Effector CD8-positive, alpha-beta T cell (primary cell): ENCODE results near the gene RC3H1.
A peak's percentile ranks its signal among the peaks of the same experiment; 100 is the strongest.
"Not testable (repeated sequence)": the region's sequence is repeated elsewhere in the genome, so short reads cannot be mapped to it uniquely, and the experiment has no call there.

ENCODE experiments used
- DNase-seq: peaks from one replicate; lab custom pipeline; 2025; lab: John Stamatoyannopoulos, UW

Gene RC3H1

DNA sequence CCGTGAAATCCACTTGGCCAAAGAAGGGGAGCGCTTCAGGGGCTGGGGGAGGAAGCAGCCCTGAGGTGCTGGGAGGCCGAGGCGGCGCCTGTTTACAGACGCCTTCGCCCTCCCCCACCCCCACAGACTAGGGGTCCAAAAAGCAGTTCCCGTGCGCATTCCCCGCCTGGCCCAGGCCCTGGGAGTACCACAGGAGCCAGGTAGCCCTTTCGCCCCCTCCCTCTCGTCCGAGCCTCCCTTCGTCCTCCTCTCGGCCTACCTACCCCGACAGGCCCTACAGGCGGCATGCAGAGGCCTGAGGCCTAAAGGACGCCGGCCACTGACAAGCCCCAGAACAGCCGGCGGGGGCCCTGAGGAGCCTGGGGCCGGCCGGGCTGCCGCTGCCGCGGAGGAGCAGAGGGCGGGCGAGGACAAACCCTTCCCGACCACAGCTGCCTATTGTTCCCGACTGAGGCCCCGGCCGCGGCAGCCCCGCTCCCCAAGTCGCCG is 522 bp downstream of the RC3H1 start:
- DNase-seq = peak; percentile 16

DNA sequence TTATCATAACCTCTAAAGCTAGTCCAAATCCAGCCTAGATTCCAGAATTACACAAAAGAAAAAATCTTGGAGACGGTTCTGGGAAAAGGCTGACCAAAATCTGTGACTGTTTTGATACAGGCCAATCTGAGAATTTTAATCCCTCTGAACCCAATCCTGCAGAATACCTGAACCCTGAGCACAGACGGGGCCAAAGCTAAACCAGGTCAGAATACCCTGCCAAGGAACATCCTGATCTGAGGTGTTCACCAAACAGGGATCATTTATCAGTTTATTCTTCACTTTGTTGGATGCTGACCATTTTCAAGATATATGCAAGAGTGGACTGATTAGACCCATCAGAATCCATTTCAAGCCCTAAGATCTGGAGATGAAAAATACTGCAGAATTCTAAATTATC is 3.6 kb downstream of the RC3H1 start:
- no peak for DNase-seq

DNA sequence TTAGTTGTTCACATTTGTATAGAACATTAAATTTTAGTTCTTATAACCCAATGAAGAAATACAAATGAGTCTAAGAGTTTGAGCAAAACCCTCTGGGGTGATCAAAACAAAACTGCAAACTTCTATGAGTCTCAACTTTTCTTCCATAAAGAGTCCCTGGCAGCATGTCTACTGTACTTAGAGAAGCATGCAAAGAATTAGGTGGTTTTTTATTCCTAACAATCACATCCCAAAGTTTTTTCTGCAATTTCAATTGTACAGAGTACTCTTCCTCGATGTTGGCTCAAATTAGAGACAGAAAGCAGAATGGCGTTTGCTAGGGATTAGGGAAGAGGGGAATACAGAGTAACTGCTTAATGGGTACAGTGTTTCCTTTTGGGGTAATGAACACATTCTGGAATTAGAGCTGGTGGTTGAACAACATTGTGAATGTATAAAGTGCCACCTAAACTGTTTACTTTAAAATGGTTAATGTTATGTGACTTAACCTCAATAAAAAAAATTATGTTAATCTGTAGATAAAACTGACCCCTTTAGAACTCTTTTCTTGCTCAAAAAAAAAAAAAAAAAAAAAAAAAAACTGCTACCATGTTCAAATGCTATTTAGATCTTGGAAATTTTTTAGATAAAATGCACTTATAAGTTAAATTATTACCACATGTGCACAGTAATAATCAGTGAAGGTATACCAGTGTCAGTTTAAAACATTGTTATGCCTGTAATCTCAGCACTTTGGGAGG is 4.8 kb downstream of the RC3H1 start:
- DNase-seq = no peak

- no peak for DNase-seq
Observed at GRCh38 chr1:174013864-174014418, 8.2 kb downstream of the RC3H1 start.

- DNase-seq = no peak
Observed at GRCh38 chr1:174008979-174009378, 13.2 kb downstream of the RC3H1 start.

- no peak for DNase-seq
Observed at GRCh38 chr1:174008269-174008668, 13.9 kb downstream of the RC3H1 start.

GRCh38 chr1:174007851-174008250 is 14.3 kb downstream of the RC3H1 start:
- DNase-seq = no peak

DNA sequence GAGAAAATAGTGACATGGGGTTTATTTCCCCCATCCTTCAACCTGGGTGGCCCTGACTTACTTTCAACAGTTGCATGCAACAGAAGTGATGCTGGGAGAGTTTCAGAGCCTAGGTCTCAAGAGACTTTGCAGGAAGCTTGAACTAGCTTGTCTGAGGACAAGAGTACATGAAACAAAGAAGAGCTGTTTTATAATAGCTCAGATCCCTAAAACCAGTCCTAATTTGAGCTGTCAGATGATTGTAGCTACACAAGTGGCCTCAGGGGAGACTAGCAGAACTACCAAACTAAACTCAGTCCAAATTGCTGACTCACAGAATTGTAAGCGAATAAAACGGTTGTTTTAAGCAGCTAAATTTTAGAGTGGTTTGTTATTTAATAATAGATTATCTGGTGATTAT is 17.1 kb downstream of the RC3H1 start:
- no peak for DNase-seq

GRCh38 chr1:174003867-174004266 is 18.3 kb downstream of the RC3H1 start:
- DNase-seq = no peak

GRCh38 chr1:174001573-174001972 is 20.6 kb downstream of the RC3H1 start:
- DNase-seq = no peak

DNA sequence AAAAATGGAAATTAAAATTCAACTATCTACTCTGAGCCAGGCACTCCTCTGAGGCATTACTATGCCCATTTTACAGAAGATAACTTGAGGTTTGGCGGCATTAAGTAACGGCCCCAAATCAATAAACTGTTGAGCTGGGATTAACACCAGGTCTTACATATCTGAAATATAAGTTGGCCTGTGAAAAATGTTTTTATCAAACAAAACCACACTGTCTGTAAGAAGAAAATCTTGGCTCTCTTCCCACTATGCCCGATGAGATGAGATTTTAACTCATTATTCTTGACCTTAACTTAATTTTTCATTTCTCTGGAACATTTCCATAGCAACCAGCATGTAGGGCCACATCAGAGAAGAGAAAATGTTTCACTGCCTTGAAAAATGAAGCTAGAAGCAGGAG is 21.8 kb downstream of the RC3H1 start:
- no peak for DNase-seq

- no peak for DNase-seq
Observed at GRCh38 chr1:173997791-173998190, 24.4 kb downstream of the RC3H1 start.

- DNase-seq = no peak
Observed at GRCh38 chr1:173996995-173997394, 25.2 kb downstream of the RC3H1 start.

DNA sequence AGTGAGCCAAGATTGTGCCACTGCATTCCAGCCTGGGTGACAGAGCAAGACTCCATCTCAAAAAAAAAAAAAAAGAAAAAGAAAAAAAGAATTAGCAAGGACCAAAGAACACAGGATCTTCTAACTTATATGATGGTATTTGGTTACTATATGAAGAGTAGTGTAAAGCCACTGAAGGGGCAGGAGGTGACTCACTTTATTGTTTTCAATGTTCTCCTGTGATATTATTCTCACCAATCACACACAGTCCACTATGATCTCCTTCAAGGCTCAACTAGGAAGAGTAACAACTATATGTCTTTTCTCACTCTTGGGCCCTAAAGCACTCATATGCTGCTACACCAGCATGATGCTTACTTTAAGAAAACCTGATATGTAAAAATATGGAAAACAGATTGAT is 26.7 kb downstream of the RC3H1 start:
- no peak for DNase-seq

DNA sequence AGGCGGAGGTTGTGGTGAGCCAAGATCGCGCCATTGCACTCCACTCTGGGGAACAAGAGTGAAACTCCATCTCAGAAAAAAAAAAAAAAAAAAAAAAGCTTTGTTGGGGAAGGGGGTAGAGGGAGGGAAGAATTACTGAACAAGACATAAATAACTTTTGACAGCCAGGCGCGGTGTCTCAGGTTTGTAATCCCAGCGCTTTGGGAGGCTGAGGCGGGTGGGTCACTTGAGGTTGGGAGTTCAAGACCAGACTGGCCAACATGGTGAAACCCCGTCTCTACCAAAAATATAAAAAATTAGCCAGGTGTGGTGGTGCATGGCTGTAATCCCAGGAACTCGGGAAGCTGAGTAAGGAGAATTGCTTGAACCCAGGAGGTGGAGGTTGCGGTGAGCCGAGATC is 28.2 kb downstream of the RC3H1 start:
- DNase-seq = not testable (repeated sequence)

- no peak for DNase-seq
Observed at GRCh38 chr1:173988068-173988467, 34.1 kb downstream of the RC3H1 start.

- DNase-seq = no peak
Observed at GRCh38 chr1:173986951-173987350, 35.2 kb downstream of the RC3H1 start.

- DNase-seq = no peak
Observed at GRCh38 chr1:173970252-173970651, 51.9 kb downstream of the RC3H1 start.

- DNase-seq = not testable (repeated sequence)
Observed at GRCh38 chr1:173965896-173966295, 56.3 kb downstream of the RC3H1 start.

DNA sequence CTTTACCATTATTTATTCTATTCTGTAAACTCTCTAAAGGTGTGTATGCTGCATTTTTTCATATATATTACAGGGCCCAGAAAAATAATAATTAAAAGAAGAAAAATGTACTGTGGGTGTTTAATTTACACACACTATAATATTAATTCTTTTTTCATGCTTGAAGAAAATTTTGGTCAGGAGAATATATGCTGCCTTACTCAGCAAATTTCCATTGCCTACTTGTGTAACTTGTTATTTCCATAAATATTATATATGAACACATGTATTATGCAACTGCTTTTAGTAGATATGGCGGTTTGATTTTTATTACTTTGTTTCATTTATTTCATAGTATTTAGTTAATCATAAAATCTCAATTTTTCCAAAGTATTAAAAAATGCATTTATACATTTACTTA is 58.7 kb downstream of the RC3H1 start:
- DNase-seq = no peak

- no peak for DNase-seq
Observed at GRCh38 chr1:173960625-173961024, 61.5 kb downstream of the RC3H1 start.

DNA sequence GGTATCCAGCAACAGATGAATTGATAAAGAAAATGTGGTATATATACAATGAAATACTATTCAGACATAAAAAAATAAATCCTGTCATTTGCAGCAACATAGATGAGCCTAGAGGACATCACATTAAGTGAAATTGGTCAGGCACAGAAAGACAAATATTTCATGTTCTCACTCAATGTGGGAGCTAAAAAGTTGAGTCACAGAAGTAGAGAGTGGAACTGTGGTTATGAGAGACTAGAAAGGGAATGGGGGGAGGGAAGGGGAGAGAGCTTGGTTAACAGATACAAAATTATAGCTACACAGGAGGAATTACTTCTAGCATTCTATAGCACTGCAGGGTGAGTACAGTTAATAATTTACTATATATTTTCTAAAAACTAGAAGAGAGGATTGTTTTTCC is 68.0 kb downstream of the RC3H1 start:
- no peak for DNase-seq

DNA sequence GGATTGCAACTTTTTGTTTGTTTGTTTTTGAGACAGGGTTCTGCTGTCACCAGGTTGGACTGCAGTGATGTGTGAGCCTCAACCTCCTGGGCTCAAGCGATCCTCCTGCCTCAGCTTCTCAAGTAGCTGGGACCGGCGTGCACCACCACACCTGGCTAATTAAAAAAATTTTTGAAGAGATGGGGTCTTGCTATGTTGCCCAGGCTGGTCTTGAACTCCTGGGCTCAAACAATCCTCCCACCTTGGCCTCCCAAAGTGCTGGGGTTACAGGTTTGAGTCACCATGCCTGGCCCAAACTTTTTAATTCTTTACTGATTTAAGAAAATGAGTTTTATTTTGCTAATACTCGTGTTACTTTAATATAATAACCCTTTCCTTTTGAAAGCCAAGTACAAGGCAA is 73.6 kb downstream of the RC3H1 start:
- no peak for DNase-seq
